ENCODE data around the gene ACSS2.

DNA sequence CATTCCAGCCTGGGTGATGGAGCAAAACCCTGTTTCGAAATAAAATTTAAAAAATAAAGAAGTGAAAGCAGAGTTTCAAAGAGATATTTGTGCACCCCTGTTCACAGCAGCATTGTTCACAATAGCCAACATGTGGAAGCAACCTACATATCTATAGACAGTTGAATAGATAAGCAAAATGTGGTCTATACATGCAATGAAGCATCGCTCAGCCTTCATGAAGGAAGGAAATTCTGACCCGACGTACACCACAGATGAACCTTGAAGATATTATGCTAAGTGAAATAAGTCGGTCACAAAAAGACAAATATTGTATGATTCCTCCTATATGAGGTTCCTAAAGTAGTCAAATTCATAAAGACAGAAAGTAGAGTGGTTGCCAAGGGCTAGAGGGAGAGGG lies 44.5 kb upstream of the ACSS2 start:
- TF ChIP-seq, protein P1, sequence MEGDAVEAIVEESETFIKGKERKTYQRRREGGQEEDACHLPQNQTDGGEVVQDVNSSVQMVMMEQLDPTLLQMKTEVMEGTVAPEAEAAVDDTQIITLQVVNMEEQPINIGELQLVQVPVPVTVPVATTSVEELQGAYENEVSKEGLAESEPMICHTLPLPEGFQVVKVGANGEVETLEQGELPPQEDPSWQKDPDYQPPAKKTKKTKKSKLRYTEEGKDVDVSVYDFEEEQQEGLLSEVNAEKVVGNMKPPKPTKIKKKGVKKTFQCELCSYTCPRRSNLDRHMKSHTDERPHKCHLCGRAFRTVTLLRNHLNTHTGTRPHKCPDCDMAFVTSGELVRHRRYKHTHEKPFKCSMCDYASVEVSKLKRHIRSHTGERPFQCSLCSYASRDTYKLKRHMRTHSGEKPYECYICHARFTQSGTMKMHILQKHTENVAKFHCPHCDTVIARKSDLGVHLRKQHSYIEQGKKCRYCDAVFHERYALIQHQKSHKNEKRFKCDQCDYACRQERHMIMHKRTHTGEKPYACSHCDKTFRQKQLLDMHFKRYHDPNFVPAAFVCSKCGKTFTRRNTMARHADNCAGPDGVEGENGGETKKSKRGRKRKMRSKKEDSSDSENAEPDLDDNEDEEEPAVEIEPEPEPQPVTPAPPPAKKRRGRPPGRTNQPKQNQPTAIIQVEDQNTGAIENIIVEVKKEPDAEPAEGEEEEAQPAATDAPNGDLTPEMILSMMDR (IDR thresholded peaks at IDR 0.05 in 8 of 11, conservative IDR thresholded peaks at IDR 0.05 in 3 of 11): no peak
- no peak for TF ChIP-seq POLR2AphosphoS5 (IDR thresholded peaks at IDR 0.05)
- no peak for TF ChIP-seq POLR2A (IDR thresholded peaks at IDR 0.05)

All from spleen (tissue), 7 donors.